ENCODE results near the gene ASAP3.

Gene ASAP3

DNA sequence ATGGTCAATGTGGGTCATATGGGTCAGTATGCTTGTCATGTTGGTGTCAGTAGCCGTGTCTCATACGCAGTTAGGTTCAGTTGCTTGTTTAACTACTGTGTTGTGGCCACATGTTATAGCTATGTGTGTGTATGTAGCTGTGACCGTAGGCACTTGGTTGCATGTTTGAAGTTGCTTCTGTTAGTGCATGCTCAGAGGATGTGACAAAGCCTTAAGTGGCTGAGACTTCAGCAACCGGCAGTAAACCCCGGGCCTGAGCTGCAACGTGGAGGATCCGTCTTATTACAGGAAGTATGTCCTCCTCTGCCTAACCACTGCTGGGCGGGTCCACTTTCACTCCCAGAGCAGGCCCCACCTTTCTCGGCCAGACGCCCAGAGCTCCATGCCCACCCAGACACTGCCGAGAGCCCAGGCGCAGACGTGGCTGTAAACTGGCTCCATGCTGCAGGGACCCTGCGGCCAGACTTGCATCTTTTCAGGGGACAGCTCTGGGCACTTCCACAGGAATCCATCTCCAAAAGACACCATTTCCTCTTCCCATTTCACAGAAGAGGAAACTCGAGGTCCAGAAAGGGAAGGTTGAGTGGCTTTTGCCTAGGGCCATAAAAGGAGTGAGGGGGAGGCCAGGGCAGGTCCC, 61.6 kb downstream of the ASAP3 start:
- DNase-seq: no peak

DNA sequence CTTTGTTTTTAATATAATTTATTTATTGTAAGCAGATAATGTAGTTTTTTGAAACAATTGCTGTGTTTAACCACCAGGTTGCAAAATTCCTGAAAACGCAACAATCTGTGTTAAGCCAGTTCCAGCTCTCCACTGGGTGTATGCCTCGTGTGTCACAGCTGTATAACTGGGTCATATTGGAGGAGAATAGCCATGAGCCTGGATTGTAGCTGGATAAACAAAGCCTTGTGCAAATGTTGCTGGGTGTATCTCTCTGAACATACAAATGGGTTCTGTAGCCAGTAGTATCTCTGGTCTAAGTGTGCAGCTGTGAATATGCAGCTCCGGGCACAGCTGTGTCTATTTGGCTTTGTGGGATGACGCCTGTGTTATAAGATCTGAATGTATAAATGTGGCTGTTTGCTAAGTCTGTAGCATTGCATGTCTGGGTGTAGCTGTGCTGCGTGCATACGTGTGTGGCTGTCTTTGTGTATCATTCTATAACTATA, 62.2 kb downstream of the ASAP3 start:
- no peak for DNase-seq

DNA sequence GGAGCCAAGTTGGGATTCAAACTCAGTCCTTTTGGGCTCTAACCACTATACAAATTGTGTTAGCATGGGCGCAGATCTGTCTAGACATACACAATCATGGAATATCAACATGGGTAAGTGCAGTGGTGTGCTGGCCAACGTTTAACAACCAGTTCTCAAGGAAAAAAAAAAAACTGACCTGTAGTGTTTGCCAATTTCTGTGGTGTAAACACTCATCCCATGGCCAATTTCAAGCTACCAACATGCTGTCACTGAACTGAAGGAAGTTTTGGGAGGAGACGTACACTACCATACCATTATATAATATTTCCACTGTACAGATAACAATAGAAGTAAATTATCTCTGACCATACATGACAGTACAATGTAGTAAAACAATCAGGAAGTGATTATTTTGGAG, 62.6 kb downstream of the ASAP3 start:
- DNase-seq: no peak

DNA sequence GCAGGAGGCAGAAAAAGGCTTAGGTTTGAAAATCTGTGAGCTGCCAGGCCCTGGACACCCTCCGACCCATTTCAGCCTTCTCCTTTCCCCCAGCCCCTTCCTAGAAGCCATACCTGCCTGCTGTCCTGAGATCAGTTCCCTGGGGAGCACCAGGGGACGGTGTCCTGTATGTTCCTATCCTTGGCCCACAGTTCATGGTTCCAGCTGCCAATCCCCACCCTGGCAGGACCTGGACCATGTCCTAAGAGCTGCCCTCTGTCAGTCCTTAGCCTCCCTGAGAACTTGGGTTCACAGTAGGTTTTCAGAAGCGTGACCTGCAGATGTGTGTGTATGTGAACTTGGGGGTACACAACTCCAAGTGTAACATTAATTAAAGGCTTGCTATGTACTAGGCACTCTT, 63.2 kb downstream of the ASAP3 start:
- DNase-seq: no peak

DNA sequence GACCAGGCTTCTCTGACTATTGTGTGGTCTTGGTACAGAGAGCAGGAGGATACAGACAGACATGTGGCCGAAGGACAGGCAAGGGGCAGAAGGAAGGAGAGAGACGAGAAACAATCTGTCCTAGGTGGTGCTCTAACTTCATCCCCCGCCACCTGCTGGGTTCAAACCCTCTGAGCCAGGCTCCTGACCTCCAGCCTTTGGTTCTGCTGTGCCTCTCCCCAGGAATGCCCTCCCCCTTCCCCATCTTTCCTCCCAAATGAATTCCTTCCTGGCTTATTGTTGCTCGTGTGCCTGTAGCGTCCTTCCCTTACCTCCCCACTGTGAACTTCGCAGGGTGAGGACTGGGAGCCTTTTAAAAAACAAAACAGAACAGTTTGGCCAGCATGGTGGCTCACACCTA, 64.8 kb downstream of the ASAP3 start:
- no peak for DNase-seq

DNA sequence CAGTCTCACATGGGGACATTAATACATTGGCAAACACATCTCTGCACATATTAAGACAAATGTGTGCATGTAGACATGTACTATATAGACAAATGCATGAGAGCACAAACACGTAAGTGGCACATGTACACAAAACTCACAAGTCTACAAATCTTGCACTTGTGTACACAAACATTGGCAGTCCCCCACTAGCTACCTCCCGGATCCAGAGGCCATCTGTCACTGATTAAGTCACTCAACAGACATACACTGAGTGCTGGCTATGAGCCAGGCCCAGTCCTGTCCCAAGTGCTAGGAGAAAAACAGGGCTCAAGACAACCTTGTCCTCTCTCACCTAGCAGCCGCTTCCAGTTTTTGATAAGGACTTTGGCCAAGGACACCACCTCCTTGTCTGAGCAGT, 66.4 kb downstream of the ASAP3 start:
- peak; percentile 80 for DNase-seq

DNA sequence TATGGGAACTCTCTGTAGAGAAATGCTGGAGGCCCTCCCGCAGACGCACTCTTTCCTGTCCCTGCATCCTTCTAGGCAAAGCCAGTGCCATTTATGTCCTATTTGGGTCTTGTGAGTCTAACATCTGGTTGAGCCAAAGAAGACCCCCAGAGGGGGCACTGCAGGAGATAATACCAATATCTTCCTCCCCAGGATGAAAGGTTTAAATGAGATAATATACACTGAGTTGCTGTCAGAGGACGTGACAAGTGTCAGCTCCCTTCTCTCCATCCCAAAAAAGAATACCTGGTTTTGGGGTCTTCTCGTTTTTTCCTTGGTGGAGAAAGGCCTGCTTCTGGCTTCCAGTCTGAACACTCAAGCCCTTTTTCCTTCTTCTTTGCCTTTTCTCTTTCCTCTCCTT, 67.0 kb downstream of the ASAP3 start:
- no peak for DNase-seq

DNA sequence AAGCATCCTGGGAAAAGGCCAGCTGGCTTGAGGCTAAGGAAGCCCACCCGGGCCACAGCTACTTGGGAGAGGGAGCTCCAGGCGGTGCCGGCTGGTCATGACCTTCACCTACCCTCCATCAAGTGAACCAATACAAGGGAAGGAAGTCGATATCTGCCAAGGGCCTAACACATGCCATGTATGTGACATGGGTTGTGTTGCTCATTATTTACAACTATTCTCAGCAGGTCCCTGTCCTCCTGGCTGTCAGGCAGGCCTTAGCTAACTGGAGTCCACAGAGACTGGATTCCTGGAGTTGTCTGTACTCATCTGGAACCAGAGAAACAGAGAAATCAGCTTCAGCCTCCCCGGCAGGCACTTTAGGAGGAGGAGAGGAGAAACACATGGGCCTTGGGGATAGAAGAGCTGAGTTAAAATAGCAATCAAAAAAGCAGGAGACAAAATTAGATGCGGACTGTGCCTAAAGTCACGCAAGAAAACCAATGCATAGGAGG, 75.1 kb downstream of the ASAP3 start:
- DNase-seq: no peak

DNA sequence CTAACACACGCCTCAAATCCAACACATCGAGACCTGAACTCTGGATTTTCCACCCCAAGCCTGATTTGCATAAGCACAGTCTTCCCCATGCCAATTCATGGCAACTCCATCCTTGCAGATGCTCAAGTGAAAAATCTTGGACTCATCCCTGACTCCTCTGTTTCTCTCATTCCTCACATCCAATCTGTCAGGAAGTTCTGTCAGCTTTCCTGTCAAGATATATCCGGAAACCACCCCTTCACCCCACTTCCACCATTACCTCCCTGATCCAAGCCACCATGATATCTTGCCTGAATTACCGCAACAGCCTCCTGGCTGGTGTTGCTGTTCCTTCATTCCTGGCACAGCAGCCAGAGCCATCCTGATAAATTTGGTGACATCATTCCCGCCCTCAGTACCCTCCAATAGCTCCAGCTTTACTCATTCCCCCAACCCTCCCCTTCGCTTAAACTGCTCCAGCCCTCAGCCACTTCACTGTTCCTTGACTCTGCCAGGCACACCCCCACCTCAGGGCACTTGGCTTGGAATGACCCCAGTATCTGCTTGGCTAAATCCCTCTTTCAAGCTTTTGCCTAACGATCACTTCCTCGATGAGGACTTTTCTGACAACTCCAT, 76.9 kb downstream of the ASAP3 start:
- no peak for DNase-seq

DNA sequence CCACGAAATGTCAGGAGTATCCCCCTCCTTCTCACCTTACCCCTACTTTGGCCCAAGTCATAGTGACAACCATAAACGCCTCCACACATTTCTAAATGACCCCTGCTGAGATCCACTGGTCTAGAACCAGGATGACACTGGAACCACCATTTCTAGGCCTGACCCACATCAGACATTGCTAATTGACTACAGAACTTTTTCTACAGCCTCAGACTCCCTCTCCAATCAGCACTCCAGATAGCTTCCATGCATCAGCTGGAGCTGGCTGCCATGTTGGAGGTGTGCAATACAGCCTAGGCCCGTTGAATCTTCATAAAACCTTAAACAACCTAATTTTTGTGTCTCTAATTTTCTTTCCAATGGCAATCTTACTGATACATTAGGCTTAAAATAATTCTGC, 78.0 kb downstream of the ASAP3 start:
- DNase-seq: no peak

DNA sequence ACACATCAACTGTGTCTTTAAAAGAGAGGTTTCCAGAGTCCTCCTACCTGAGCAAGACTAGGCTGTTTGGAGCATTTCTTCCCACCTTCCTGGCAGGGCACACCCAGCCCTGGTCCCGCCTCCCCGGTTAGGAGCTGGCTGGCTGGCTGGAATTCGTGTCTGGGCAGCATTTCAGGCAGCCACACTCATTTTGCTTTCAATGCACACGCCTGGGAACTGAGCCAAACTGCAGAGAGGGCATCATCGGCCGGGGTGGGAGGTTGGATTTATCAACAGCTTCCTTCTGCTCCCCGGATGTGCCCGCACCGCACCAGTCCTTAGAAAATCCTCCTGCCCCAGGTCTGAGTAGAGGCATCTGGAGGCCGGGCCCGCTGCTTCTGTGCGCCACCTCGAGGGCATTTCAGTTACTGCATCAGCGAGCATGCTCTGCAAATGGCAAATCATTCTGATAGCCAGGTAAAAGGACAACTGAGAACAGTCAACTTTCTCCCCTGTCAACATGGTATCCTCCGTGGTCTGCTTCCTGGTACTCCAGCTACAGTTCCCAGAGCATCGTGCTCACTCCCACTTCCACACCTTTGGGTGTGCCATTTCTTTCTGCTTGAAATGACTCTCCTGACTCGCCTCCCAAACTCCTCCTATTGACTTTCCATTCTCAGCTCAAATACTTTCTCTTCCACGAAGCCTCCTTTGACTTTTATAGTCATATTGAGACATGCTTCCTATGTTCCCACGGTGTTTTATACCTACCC, 80.1 kb downstream of the ASAP3 start:
- DNase-seq: peak; percentile 93

DNA sequence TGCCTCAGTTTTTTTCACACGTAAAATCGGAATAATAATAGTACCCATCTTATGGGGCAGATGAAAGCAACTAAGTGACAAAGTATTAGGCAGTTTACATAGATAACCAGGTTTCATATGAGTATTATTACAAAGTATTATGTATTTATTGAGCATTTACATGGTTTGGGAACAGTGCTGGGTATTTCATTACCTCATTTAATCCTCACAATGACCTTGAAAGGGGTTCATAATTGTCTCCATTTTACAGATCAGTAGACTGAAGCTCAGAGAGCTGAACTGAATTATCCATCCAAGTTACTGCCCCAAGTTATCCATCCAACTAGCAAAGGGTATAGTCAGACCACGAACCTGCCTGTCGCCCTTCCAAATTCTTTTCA, 80.6 kb downstream of the ASAP3 start:
- no peak for DNase-seq

DNA sequence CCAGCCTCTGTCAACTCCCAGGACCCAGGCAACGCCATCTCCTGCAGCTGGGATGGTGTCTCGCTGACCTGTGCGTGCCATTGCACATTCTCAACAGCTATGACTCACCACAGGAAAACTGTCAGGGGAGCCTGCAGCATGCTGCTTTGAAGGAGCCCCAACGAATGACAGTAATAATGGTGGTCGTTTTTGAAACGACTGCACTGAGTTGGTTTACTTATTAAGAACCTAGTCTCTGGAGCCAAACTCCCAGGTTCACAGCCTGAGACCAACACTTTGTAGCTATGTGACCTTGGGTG, 81.0 kb downstream of the ASAP3 start:
- no peak for DNase-seq

DNA sequence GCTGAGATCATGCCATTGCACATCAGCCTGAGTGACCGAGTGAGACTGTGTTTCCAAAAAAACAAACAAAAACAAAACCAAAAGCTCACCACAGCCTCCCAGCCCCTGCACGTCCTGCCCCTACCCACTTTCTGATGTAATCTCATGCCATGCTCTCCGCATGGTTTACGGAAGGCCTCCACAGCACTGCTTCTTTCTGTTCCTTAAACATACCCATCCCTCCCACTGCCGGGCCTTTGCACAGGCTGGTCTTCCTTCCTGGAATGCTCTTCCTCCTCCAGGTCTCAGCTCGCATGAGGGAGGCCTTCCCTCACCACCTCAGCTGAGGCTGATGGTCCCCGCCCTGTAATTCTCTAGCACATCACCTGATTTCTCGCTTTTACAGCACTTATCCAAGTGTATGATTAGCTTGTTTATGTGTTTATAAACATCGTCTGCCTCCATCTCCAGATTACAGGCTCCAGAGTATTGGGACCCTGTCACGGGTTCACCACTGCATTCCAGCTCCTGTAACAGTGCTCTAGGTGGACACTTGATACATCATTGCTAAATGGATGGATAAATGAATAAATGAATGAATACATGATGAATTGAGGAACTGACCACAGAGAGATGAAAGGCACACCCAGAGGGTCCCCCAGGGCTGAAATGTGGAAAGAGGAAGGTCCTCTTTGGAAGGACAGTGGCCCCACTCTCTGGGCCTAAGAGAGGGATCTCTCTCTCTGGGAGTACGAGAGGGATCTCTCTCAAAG, 81.5 kb downstream of the ASAP3 start:
- DNase-seq: no peak

DNA sequence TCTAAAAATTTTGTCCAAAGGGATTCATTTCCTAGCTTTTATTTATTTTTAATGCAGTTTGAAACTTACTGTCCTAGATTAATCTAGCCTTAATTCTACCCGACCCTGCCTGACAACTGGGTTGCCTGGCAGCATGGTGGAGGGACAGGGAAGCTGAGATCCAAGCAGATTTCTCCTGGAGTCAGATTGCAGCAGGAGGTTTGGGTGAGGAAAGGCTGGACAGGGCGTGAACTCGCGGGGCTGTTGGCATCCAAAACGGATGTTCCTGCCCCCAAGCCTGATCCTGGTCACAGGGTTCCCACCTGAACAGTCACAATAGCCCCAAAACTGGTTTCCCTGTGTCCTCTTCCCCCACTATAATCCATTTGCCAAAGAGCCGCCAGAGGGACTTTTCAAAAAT, 82.7 kb downstream of the ASAP3 start:
- DNase-seq: no peak

DNA sequence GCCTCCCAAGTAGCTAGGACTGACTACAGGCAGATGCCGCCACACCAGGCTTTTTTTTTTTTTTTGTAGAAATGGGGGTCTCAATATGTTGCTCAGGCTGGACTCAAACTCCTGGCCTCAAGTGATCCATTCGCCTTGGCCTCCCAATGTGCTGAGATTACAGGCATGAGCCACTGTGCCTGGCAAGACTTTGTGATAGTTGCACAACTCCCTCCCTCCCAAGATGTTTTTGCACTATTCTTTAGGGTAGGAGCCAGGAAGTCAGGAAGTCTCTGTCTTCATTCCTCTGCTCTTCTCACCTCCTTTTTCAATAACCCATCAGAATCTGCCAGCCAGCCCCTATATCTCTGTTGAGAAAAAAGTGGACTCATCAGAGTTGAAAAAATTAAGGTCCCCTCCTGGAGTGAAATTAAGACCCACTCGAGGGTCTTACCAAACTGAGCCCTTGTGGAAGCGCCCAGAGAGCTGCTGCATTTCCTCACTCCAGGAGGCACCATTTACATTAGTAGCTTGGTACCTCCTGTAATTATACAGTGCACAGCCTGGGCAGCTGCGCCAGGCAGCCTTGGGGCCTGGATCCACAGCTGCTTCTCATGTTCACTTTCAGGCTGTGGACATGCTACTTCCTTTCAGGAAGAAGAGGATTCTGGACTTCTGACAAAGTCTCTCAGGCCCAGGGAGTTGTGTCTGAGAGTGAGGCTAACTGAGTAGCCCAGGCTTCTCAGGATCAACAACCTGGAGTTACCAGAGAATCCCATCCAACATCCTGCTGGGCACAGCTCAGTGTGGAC, 83.5 kb downstream of the ASAP3 start:
- no peak for DNase-seq

DNA sequence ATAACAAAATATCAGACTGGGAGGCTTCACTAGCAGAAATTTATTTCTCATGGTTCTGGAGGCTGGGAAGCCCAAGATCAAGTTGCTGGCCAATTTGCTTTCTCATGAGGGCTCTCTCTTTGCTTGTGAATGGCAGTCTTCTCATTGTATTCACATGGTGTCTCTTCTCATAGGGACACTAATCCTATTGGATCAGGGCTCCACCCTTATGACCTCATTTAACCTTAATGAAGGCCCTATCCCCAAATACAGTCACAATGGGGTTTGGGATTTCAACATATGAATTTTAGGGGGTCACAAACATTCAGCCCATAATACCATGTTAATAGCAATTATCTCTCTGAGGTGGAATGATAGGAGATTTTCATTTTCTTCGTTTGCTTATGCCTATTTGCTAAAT, 84.8 kb downstream of the ASAP3 start:
- no peak for DNase-seq

DNA sequence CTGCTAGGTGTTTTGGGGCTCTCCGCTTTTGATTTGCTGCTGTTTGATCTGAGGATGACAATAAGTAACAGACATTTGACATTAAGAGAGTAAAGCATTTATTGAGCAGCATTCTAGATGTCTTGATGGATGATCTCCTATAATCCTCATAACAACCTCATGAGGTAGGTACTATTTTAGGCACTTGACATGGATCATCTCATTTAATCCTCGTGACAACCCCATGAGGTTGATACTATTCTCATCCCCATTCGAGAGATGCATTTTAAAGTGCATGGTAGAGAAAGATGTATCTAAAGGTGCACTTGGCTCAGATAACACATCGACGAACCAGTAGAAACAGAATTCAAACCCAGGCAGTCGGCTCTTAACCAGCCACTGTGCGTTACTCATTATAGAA, 86.1 kb downstream of the ASAP3 start:
- DNase-seq: no peak

DNA sequence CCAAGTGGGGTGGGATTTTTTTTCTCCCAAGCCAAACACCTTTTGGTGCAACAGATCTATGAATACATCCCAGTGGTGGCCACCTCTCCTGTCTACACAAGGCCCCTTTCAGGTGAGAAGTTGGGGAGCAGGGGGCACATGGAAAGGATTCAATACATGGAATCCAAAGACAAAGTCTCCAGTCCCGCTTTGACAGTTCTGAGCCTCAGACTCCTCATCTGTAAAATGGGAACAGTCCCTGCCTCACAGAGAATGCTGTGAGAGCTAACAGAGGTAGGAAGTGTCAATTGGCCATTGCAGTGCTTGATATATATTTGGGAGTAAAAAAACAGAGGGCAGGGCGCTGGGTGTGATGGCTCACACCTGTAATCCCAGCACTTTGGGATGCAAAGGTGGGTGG, 87.6 kb downstream of the ASAP3 start:
- DNase-seq: no peak

DNA sequence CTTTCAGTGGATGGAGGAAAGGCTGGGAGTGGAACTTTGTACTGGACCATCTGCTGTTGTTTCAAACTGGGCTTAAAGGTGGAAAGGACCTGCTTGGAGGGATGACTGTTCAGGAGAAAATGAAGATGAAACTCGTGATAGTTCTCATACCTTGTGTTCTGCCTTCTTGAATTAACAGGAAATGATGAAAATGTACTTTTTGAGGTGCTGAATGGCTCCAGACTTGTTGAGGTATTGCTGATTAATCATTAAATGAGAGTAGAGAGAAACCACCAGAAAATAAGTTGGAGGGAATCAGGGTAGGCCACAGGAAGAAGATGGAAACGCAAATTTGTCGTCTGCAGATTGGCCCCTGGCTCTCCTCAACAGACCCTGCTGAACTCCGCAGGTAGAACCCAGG, 88.1 kb downstream of the ASAP3 start:
- DNase-seq: no peak

DNA sequence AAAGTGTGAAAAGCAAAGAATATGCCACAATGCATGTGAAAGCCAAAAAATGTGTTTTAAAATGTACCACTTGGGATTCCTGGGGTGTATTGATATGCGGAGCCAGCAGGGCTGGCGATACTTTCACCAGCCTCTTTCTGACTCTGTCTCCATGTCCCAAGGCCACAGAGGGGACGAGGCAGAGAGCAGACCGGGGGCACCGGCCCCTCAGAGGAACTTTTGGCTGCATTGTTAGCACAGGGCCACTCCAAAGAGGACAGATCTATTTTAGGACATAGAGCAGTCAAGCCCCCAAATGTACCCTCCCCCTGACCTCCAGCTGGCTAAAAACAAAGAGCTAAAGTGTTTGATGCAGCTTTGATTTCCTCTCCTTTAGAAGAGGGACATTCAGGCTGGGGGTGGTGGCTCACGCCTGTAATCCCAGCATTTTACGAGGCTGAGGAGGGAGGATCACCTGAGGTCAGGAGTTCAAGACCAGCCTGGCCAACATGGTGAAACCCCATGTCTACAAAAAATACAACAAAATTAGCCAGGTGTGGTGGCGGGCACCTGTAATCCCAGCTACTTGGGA, 88.7 kb downstream of the ASAP3 start:
- DNase-seq: no peak

DNA sequence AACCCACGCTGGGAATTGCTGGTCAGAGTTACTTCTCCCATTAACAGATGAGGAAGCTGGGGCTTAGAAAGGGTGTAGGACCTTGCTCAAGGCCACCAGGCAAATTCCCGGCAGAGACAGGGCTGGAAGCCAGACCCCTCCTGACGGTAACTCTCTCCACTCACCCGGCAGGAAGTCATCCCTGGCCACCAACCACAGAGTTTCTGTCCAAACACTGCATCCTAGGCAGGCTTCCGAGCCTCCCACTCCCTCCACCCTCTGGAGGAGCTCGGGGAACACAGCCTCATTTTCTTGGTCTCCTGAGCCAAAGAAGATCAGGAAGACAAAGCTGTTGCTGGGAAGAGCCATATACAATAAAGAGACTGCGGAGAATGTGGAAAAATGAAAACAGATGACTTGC, 89.3 kb downstream of the ASAP3 start:
- DNase-seq: no peak

DNA sequence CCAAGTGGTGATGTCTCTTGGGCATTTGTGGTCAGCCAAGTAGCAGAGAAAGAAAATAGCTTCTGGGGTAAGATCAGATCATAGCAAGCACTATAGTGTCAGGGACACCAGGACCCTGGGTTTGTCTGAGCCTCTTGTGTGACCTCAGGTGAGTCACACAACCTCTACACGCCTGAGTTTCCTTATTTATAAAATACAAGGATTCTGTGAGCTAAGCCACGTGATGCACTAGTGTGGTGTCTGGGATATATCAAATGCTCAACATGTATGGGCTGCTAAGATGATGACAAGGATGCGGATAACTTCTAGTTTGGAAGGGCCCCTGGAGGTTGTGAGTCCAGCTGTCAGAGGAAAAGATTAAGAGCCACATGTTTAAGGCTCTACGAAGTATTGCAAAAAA, 89.8 kb downstream of the ASAP3 start:
- DNase-seq: no peak

Measured in NCI-H1694 treated with DMSO at 0.1 percent for 48 hours (cell line).